K562 (cell line): ENCODE measurements around the gene SDC1. TPM values are rescaled to one million over a fixed set of nuclear protein-coding genes. Genes with fewer than 3 reads are reported as not detected.

Source experiments
- ATAC-seq: fragments of 200-7000 bp; cut with Tn5 transposase; 3 replicates; pipeline ENCODE4 v1.9.1; 2020; ENCODE audit warnings: moderate library complexity
- BruUV-seq: library from RNA; stranded (reverse); fragments of 400-500 nt; replicated peaks from 2 replicates; lab custom pipeline; 2021; lab: Mats Ljungman, UMichigan
- CTCF ChIA-PET: fragments of 300-600 bp; formaldehyde crosslinking; extraction: SDS; loops from one replicate; lab custom pipeline; 2021; ENCODE audit warnings: low intra/inter-chr PET ratio; lab: Yijun Ruan, JAX
- POLR2A ChIA-PET: fragments of 300-600, 350-650 bp; sonication (Branson Sonifier 250); formaldehyde crosslinking; extraction: SDS; loops from one replicate; lab custom pipeline; 2021; ENCODE audit warnings: antibody characterized with exemption, inconsistent platforms; lab: Yijun Ruan, JAX
- DNase-seq, 4 experiments: peaks; one replicate each; pipeline versions ENCODE4 v3.0.0 to v3.0.0-alpha.2; 2011 to 2018; ENCODE audit warnings: low spot score in 3 of 4, mixed read lengths in 3 of 4; ENCODE audit errors: extremely low read depth in 1 of 4
- FAIRE-seq: peaks from 2 replicates; lab custom pipeline; 2011; peaks lifted over from hg19 to GRCh38; lab: Jason Lieb, UNC
- H2AFZ ChIP-seq: 2 replicates; pipeline ENCODE4 v1.6.0; 2011; ENCODE audit warnings: low read depth, low read length, control low read depth, inconsistent platforms
- H3K27ac ChIP-seq: fragments of 200-600 bp; 3 replicates; pipeline ENCODE4 v1.8.0; 2011; ENCODE audit warnings: low read depth, mild to moderate bottlenecking, control low read depth, inconsistent platforms, low read length, moderate library complexity, mixed read lengths; ENCODE audit errors: extremely low read depth
- H3K27me3 ChIP-seq, 2 experiments: fragments of 300-600 bp in 1 of 2; 2 replicates in 1 of 2; 3 replicates in 1 of 2; pipeline versions ENCODE4 v1.6.0 to v1.8.0; 2011; ENCODE audit warnings: inconsistent platforms in 2 of 2, low read length in 2 of 2, mild to moderate bottlenecking in 1 of 2, mixed read lengths in 1 of 2, moderate library complexity in 1 of 2; ENCODE audit not compliant: control insufficient read depth in 2 of 2, insufficient read depth in 2 of 2
- H3K36me3 ChIP-seq: fragments of 300-600 bp; 3 replicates; pipeline ENCODE4 v1.8.0; 2011; ENCODE audit warnings: mild to moderate bottlenecking, low read length, inconsistent platforms; ENCODE audit not compliant: control insufficient read depth, insufficient read depth
- H3K4me1 ChIP-seq, 2 experiments: fragments of 200-600 bp in 1 of 2; replicated peaks in 1 of 2; 2 replicates in 1 of 2; 3 replicates in 1 of 2; pipeline versions ENCODE4 v1.5.1 to v1.8.0; 2011; ENCODE audit warnings: inconsistent platforms in 2 of 2, low read length in 2 of 2, mild to moderate bottlenecking in 1 of 2, mixed read lengths in 1 of 2, moderate library complexity in 1 of 2; ENCODE audit not compliant: control insufficient read depth in 2 of 2, insufficient read depth in 2 of 2
- H3K4me2 ChIP-seq: 2 replicates; pipeline ENCODE4 v1.6.1; 2011; ENCODE audit warnings: low read length, control low read depth, inconsistent platforms, mixed read lengths; ENCODE audit not compliant: insufficient read depth
- H3K4me3 ChIP-seq: fragments of 200-600 bp; sonication (generic), shearing (Covaris generic); 2 replicates; pipeline ENCODE4 v1.5.1; 2016; ENCODE audit warnings: control low read depth, inconsistent platforms
- H3K79me2 ChIP-seq: fragments of 200-600 bp; 3 replicates; pipeline ENCODE4 v1.8.0; 2011; ENCODE audit warnings: low read length, inconsistent platforms; ENCODE audit not compliant: control insufficient read depth, insufficient read depth
- H3K9ac ChIP-seq, 2 experiments: 2 replicates each; pipeline versions ENCODE4 v1.6.0 to v1.6.1; 2011; ENCODE audit warnings: low read depth in 2 of 2, low read length in 2 of 2, control low read depth in 1 of 2, inconsistent platforms in 1 of 2, mild to moderate bottlenecking in 1 of 2, mixed read lengths in 1 of 2; ENCODE audit not compliant: insufficient read depth in 1 of 2
- H3K9me1 ChIP-seq: one replicate; pipeline ENCODE4 v1.6.0; 2011; ENCODE audit warnings: inconsistent platforms, mild to moderate bottlenecking, low read length, moderate library complexity; ENCODE audit not compliant: control insufficient read depth, insufficient read depth
- H3K9me3 ChIP-seq: replicated peaks from 2 replicates; pipeline ENCODE4 v1.5.1; 2011; ENCODE audit warnings: low read depth, low read length, inconsistent platforms; ENCODE audit not compliant: control insufficient read depth, insufficient read depth
- H4K20me1 ChIP-seq: replicated peaks from 2 replicates; pipeline ENCODE4 v1.6.1; 2011; ENCODE audit warnings: low read length, inconsistent platforms, mixed read lengths; ENCODE audit not compliant: control insufficient read depth, insufficient read depth
- CXXC5 ChIP-seq: fragments of 250-450 bp; sonication (Bioruptor Pico); IDR thresholded peaks from 2 replicates; pipeline ENCODE4 v1.8.0; 2022; ENCODE audit warnings: inconsistent platforms, mild to moderate bottlenecking, moderate library complexity
- GTF2A2 ChIP-seq: IDR thresholded peaks from 2 replicates; pipeline ENCODE4 v1.6.1; 2016; ENCODE audit warnings: mild to moderate bottlenecking, missing genetic modification characterization, missing compliant biosample characterization
- MTF1 ChIP-seq: fragments of 250-450 bp; sonication (Bioruptor Pico); IDR thresholded peaks from 2 replicates; pipeline ENCODE4 v1.9.0; 2021; ENCODE audit warnings: moderate library complexity, mild to moderate bottlenecking, inconsistent platforms, borderline replicate concordance
- MYNN ChIP-seq, 2 experiments: sonication (generic); formaldehyde crosslinking in 1 of 2; IDR thresholded peaks; 2 replicates each; pipeline versions ENCODE4 v1.5.0 to v1.6.1; 2016 to 2020; ENCODE audit warnings: antibody characterized with exemption in 1 of 2, missing genetic modification reagents in 1 of 2
- RBBP5 ChIP-seq: fragments of 200-600 bp; sonication (generic); IDR thresholded peaks from 2 replicates; pipeline ENCODE4 v1.6.1; 2012; ENCODE audit warnings: borderline replicate concordance, mild to moderate bottlenecking, low read length, control low read depth, inconsistent platforms; ENCODE audit not compliant: insufficient read depth, poor library complexity, severe bottlenecking
- SIX5 ChIP-seq, 2 experiments: IDR thresholded peaks; 2 replicates each; pipeline ENCODE4 v1.6.1; 2011; ENCODE audit warnings: low read length in 2 of 2, borderline replicate concordance in 1 of 2, low read depth in 1 of 2, mild to moderate bottlenecking in 1 of 2, moderate library complexity in 1 of 2; ENCODE audit not compliant: insufficient read depth in 1 of 2
- SMARCB1 ChIP-seq: IDR thresholded peaks from 2 replicates; pipeline ENCODE4 v1.6.1; 2011; ENCODE audit warnings: improper control_type of control experiment, low read depth; ENCODE audit not compliant: insufficient read length
- SREBF1 ChIP-seq: fragments of 150-350 bp; IDR thresholded peaks from 2 replicates; pipeline ENCODE4 v1.6.1; 2014; ENCODE audit warnings: antibody characterized with exemption, low read depth, low read length, borderline replicate concordance
- SRSF3 ChIP-seq: fragments of 200-400 bp; formaldehyde crosslinking; IDR thresholded peaks from 2 replicates; pipeline ENCODE4 v1.6.1; 2016; ENCODE audit warnings: mild to moderate bottlenecking, low read length, moderate library complexity; ENCODE audit not compliant: insufficient read depth
- YY1 ChIP-seq, 3 experiments: IDR thresholded peaks; 2 replicates each; pipeline ENCODE4 v1.6.1; 2011; ENCODE audit warnings: low read length in 2 of 3, mild to moderate bottlenecking in 2 of 3, moderate library complexity in 2 of 3, borderline replicate concordance in 1 of 3, control low read depth in 1 of 3, low read depth in 1 of 3; ENCODE audit not compliant: insufficient read depth in 3 of 3, insufficient replicate concordance in 2 of 3, control insufficient read depth in 1 of 3, insufficient read length in 1 of 3; ENCODE audit errors: extremely low read depth in 1 of 3
- ZBTB7A ChIP-seq: IDR thresholded peaks from 2 replicates; pipeline ENCODE4 v1.6.1; 2011; ENCODE audit warnings: low read depth, mild to moderate bottlenecking, low read length, moderate library complexity, borderline replicate concordance; ENCODE audit not compliant: control insufficient read depth
- ZFX ChIP-seq: sonication (generic); formaldehyde crosslinking; IDR thresholded peaks from 2 replicates; pipeline ENCODE4 v1.8.0; 2022; ENCODE audit warnings: mild to moderate bottlenecking, missing genetic modification reagents, moderate library complexity
- WGBS: fragments of 100-300 bp; shearing (Covaris generic); methylation state at CpG from one replicate; pipeline ENCODE4 v1.1.6; 2016; ENCODE audit warnings: low coverage, mixed read lengths; ENCODE audit not compliant: insufficient coverage; ENCODE audit errors: missing lambda C conversion rate; 5-methylcytosine and 5-hydroxymethylcytosine counted together
- in situ Hi-C: fragments of 300-500 bp; cut with MboI; formaldehyde crosslinking; loops from 4 replicates; pipeline ENCODE4 v1.15.0; 2018; ENCODE audit warnings: inconsistent platforms, mixed read lengths
- intact Hi-C: fragments of 100-400 bp; cut with micrococcal nuclease; formaldehyde crosslinking; loops from 2 replicates; pipeline ENCODE4 v1.14.2; 2022
- polyA plus RNA-seq, 8 experiments: library from polyadenylated mRNA; depleted of rRNA in 4 of 8; stranded (reverse) in 5 of 8; unstranded in 3 of 8; fragments of >200 nt; fragmentation: Nextera tagmentation in 2 of 8; fragmentation: Illumina TruSeq in 1 of 8; extraction: Ambion mirVana in 2 of 8; extraction: Trizol in 1 of 8; gene quantifications; 2 replicates each; pipeline versions ENCODE4 v1.2.1 to v1.2.3, GENCODE V29; 2011 to 2014; ENCODE audit warnings: inconsistent platforms in 1 of 8, missing spikeins in 1 of 8
- total RNA-seq, 7 experiments: library from RNA; depleted of rRNA in 6 of 7; stranded (reverse); fragments of >200 nt in 6 of 7; fragmentation: Illumina TruSeq in 2 of 7; extraction: Trizol in 2 of 7; gene quantifications; 2 replicates each; pipeline versions ENCODE4 v1.2.1 to v1.2.3, GENCODE V29; 2011 to 2021; ENCODE audit warnings: low replicate concordance in 1 of 7
- TF ChIP-seq, protein P1 (sequence below): fragments of 200-800 bp; sonication (Bioruptor generic); IDR thresholded peaks from 2 replicates; pipeline ENCODE4 v1.6.1; 2016; ENCODE audit warnings: missing genetic modification characterization, missing compliant biosample characterization

SDC1 gene
- total and polyA plus RNA-seq, 9 of the 15 experiments (the other 6 are each of a cell fraction or from before 2014, with no cell fraction given): 0.06 to 2.7 (median 0.49) TPM

DNA sequence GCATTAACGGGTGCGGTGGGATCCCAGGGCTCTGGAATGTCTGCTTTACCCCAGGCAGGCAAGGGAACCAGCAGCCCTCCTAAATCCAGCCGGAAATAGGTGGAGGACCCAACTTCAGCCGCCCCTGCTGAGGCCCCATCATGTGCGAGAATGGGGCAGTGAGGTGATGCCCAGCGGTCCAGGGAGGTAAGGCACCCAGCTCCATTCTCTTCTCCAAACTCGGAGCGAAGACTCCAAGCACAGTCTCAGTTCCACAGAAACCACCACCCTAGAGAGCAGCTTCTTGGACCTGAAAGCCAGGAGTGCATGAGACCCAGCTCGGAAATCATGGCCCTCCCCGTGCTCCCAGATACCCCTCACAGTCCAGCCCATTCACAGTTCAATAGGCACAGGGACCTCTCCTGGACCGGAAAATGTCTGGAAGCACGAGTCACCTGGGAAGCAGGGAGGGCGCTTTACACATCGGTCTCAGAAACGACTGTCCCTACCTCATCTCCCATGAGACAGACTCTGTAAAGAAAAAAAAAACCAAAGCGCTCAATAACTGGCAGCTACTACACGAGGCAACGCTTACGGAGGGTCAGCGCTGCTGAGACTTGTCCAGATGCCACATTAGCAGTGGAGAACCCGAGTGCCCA, 2.0 kb downstream of the SDC1 start:
- H4K20me1 ChIP-seq: no peaks in the 10 kb centered on the region
- peaks cover 15 to 68% of the 10 kb centered on the region in 2 experiments; a peak in 3 of 5 replicates for H3K27me3 ChIP-seq
- no peak for ATAC-seq
- DNase-seq: no peak
- peaks cover 0 to 29% of the 10 kb centered on the region in 2 experiments; a peak in 2 of 5 replicates for H3K4me1 ChIP-seq
- no peaks in the 10 kb centered on the region for H3K9me3 ChIP-seq
- H2AFZ ChIP-seq: no peak overlapping the region
- no TSS peak for BruUV-seq
- H3K9me1 ChIP-seq: no peaks in the 10 kb centered on the region
- no peak for FAIRE-seq
- intact Hi-C loops: no loop called here
- CTCF ChIA-PET: no interaction called here
- in situ Hi-C loops: loop anchor here (10.0 kb wide), 1 partner anchor 88 kb away; no protein-coding TSS in a partner anchor
- H3K9ac ChIP-seq: no peak overlapping the region
- TF ChIP-seq, protein P1, sequence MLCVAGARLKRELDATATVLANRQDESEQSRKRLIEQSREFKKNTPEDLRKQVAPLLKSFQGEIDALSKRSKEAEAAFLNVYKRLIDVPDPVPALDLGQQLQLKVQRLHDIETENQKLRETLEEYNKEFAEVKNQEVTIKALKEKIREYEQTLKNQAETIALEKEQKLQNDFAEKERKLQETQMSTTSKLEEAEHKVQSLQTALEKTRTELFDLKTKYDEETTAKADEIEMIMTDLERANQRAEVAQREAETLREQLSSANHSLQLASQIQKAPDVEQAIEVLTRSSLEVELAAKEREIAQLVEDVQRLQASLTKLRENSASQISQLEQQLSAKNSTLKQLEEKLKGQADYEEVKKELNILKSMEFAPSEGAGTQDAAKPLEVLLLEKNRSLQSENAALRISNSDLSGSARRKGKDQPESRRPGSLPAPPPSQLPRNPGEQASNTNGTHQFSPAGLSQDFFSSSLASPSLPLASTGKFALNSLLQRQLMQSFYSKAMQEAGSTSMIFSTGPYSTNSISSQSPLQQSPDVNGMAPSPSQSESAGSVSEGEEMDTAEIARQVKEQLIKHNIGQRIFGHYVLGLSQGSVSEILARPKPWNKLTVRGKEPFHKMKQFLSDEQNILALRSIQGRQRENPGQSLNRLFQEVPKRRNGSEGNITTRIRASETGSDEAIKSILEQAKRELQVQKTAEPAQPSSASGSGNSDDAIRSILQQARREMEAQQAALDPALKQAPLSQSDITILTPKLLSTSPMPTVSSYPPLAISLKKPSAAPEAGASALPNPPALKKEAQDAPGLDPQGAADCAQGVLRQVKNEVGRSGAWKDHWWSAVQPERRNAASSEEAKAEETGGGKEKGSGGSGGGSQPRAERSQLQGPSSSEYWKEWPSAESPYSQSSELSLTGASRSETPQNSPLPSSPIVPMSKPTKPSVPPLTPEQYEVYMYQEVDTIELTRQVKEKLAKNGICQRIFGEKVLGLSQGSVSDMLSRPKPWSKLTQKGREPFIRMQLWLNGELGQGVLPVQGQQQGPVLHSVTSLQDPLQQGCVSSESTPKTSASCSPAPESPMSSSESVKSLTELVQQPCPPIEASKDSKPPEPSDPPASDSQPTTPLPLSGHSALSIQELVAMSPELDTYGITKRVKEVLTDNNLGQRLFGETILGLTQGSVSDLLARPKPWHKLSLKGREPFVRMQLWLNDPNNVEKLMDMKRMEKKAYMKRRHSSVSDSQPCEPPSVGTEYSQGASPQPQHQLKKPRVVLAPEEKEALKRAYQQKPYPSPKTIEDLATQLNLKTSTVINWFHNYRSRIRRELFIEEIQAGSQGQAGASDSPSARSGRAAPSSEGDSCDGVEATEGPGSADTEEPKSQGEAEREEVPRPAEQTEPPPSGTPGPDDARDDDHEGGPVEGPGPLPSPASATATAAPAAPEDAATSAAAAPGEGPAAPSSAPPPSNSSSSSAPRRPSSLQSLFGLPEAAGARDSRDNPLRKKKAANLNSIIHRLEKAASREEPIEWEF: no peak
- TF ChIP-seq RBBP5: no peak
- TF ChIP-seq YY1 (IDR thresholded peaks at IDR 0.05; ENCODE audit: borderline replicate concordance in 1 of 3, control insufficient read depth in 1 of 3, extremely low read depth in 1 of 3, insufficient read depth in 3 of 3, insufficient read length in 1 of 3, insufficient replicate concordance in 2 of 3, low read depth in 1 of 3, low read length in 2 of 3): no peak
- TF ChIP-seq MYNN (IDR thresholded peaks at IDR 0.05): no peak
- TF ChIP-seq MYNN (CRISPR knock-in tag; IDR thresholded peaks at IDR 0.05): no peak
- no peak for TF ChIP-seq SIX5 (IDR thresholded peaks at IDR 0.05; ENCODE audit: borderline replicate concordance in 1 of 2, insufficient read depth in 1 of 2, low read depth in 1 of 2, low read length in 2 of 2)
- no peak for TF ChIP-seq GTF2A2 (tag)
- TF ChIP-seq ZFX (CRISPR knock-in tag): no peak
- TF ChIP-seq SRSF3: no peak
- no peak for TF ChIP-seq MTF1 (CRISPR knock-in tag)
- no peak for TF ChIP-seq SREBF1
- TF ChIP-seq ZBTB7A: no peak
- TF ChIP-seq SMARCB1: no peak
- TF ChIP-seq CXXC5 (CRISPR knock-in tag): no peak
- no peak overlapping the region for H3K4me2 ChIP-seq
- POLR2A ChIA-PET: interaction anchor here (0.7 kb wide), 1 partner anchor 60 kb away, joined by 3 read pairs; no protein-coding TSS in a partner anchor
- no peaks in the 10 kb centered on the region for H3K79me2 ChIP-seq
- no peak overlapping the region for H3K4me3 ChIP-seq
- 23% methylated on average over 15 of the region's 21 CpGs for WGBS
- no peak overlapping the region for H3K27ac ChIP-seq
- H3K36me3 ChIP-seq: no peaks in the 10 kb centered on the region
